PC-3 (cell line): Measurements from ENCODE around the gene MGAT5.

ENCODE experiments used
- CTCF ChIP-seq: fragments of 300-600 bp; sonication (generic); conservative IDR thresholded peaks from 2 replicates; pipeline ENCODE4 v1.5.1; 2017; ENCODE audit warnings: antibody characterized with exemption, low read depth, mild to moderate bottlenecking, low read length
- EZH2 ChIP-seq: fragments of 300-600 bp; sonication (generic); IDR thresholded peaks from one replicate; pipeline ENCODE4 v1.6.1; 2017; ENCODE audit warnings: antibody characterized with exemption, mild to moderate bottlenecking, low read length; ENCODE audit not compliant: unreplicated experiment
- EZH2phosphoT487 ChIP-seq: fragments of 300-600 bp; sonication (generic); IDR thresholded peaks from 2 replicates; pipeline ENCODE4 v1.6.1; 2018; ENCODE audit warnings: mild to moderate bottlenecking, antibody characterized with exemption, low read length, borderline replicate concordance

DNA sequence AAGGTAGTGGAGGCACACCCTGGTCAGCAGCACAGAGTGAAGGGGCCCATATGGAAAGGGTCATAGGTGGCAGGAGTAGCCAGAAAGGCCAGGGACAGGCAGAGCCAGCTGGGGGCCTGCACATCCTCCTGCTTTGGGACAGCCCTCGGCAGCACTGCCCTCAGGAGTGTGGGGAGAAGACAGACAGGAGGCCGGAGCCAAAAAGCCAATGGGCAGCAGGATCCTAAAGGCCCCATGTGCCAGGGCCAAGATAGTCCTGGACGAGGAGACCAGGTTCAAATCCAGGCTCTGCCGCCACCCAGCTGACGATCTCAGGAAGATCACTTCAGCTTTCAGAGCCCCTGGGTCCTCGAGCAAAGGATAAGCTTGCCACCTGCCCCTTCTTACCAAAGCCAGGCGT is 244.8 kb downstream of the MGAT5 start:
- TF ChIP-seq CTCF (no peak), EZH2 (no peak), EZH2phosphoT487 (no peak)
